Measurements from ENCODE around the gene MYOCD.

Gene MYOCD

DNA sequence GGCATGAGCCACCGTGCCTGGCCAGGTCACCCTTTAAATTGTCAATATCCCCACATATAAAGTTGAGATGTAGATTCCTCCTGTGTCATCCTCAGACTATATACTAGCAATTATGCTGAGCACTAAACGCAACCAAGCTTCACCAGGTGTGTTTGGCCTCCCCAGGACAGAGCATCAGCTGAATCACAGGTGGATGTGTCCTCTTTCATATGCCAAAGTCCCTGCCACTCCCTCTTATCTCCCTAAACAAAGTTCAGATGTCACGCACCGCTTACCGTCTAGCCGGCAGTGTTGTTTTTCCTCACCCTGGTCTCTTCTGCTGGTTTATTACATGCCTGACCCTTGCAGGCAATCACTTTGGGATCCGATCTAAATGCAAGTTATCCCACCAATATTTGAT is 79.8 kb downstream of the MYOCD start:
- DNase-seq (ENCODE audit: low read depth in 1 of 2, low spot score in 1 of 2) = no peak

DNA sequence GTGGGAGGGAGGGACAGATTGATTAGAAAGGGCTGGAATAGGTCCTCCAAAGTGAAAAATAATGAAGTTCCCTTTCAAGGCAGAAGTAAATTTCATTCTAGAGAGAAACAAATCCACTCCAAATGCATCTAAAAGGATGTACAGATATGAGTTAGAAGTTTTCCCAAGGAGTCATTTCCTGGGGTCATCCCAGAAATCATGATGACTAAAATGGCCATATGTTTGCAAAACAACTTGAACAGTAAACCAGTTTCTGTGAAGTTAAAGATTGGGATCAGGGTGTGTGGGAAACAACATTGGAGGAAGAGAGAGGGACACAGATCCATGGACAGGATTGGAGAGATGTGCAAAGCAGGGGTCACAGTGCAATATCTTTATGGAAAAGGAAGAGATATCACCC is 91.1 kb downstream of the MYOCD start:
- DNase-seq (ENCODE audit: low read depth in 1 of 2, low spot score in 1 of 2) = no peak

DNA sequence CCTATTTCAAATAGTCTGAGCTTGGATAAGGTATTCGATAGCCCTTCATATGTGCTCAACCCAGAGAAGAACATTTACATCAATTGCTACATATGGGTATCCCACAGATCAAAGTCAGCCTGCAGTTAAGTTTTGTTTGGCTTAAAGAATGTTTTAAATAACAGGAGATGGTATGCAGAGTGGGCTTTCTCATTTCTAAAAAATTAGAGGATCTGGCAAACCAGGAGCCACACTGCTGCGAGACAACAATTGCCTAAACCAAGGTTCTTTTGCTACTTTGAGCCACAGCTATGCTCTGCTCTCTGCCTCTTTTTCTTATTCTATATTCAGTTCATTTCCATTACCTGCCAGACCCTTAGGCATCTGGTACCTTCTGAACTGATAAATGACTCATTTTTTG is 93.4 kb downstream of the MYOCD start:
- DNase-seq (ENCODE audit: low read depth in 1 of 2, low spot score in 1 of 2) = no peak

DNA sequence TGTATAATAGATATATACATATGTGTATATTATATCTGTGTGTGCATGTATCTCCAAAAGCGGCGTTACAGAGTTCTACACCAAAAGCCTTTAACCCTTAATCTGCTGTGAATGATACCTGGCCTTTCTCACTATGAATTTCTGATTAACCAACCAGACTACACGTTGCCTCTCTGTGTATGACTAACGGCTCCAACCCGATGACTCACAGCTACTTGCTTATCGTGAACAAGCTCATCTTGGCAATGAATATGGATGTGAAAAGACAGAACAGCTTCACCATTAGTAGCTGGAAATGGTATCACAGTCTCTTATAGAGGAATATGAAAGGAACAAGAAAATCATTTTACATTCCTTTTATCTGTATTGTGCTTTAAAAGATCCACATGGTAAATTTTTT is 99.9 kb downstream of the MYOCD start:
- DNase-seq (ENCODE audit: low read depth in 1 of 2, low spot score in 1 of 2) = no peak

DNA sequence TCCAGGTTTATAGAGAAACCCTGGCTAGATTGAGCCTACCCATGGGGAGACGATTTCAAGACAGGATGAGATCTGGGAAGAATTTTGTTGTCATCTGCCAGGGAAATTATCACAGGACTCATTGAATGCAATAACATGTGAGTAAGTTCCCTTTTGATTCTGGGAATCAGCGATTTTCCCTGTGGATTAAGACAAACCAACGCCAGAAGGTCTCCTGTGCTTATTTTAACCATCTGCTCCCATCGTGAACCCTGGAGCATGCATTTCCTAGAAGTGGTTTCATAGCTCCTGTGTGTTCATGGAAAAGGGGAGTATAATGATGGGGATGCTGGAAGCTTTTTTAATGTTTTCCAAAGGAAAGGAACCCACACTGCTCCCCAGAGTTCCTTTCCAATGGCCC is 102.6 kb downstream of the MYOCD start:
- DNase-seq (ENCODE audit: low read depth in 1 of 2, low spot score in 1 of 2) = no peak

DNA sequence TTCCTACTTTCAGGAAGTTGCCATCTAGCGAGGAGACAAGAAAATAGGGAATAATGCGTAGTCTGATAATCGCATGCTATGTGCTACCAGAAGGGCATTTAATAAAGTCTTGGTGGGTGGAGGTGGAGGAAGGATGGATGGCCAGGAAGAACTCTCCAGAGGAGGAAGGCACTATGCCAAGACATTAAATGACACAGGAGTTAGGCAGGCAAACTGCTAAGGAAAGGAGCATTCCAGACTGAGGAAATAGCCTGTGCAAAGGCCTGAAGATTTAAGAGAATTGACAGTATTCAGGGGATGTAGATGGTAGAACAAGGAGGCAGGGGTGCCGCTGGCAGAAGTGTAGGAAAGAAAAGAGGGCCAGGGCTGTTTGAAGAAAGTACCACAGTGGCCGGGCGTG is 104.3 kb downstream of the MYOCD start:
- DNase-seq (ENCODE audit: low read depth in 1 of 2, low spot score in 1 of 2) = no peak

DNA sequence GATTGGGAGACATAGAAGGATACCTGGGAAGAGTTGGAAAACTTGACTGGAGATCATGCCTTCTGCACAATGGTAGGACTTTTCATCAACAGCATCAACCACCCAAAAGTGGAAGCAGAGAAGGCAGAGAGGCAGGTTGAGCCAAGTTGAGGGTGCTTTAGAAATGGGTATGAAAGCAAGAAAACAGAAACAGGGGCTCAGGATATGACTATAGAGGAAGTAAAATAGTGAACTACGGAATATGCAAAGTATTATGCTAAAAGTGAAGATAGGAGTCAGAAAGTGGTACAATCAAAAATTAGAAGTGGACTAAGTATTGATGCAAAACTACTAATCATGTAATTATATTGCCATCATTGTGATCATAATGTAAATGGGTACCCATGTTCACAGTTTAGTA is 107.5 kb downstream of the MYOCD start:
- no peak for DNase-seq (ENCODE audit: low read depth in 1 of 2, low spot score in 1 of 2)

DNA sequence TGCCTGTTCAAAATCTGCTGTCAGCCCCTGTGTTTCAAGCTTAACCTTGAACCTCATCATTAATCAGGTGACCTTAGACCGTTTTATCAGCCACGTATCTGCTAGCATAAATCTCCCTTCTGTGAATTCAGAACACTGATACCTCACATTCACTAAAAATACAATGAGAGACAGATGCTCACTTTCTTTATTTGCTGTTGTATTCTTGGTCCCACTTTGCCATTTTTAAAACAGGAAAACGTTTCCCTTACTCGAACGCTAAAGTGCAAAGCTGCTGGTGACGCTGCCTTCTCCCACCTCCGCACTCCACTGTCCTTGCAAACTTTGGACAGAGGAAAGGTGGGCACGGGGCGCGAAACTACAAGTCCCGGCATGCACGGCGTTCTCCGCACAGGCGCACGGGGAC is 123.4 kb downstream of the MYOCD start:
- no peak for DNase-seq (ENCODE audit: low read depth in 1 of 2, low spot score in 1 of 2)

DNA sequence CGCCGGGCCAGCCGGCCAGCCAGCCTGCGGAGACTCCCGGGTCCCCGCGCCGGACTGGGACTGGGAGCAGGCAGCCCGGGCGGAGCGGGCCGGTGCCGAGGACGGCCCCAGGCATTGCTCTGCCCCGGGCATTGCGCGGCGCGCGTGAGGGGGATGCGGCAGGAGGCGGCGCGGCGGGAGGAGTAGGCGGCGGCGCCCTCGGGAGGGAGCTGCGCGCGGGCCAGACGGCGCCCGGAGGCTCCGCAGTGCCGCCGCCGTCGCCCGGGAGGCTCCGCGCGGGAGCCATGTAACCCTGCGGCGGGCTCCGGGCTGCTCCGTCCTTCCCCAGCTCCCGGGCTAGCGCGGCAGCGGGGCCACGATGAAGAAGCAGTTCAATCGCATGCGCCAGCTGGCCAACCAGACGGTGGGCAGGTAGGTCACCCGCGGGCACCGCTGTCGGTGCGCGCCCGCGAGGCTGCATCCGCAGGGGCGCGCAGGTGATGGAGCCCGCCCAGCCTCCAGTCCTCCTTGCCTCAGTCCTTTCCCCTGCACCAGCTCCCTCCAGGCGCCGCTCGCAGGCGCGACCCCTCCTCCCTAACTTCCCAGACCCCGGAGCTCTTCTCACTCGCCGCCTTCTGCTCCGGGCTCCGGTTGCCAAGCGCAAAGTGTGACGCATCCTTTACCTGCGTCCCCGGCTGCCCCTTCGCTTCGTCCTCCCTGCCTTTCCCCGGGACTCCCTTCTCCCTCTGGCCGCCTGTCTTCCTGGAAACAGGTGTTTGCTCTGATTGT is 124.0 kb downstream of the MYOCD start, which contains the start of gene ARHGAP44:
TSS of gene ARHGAP44 (plus strand) at position 18 of the 768 bp plus-strand sequence. CDS start at position 359, 341 bp downstream.
- no peak for DNase-seq (ENCODE audit: low read depth in 1 of 2, low spot score in 1 of 2)

DNA sequence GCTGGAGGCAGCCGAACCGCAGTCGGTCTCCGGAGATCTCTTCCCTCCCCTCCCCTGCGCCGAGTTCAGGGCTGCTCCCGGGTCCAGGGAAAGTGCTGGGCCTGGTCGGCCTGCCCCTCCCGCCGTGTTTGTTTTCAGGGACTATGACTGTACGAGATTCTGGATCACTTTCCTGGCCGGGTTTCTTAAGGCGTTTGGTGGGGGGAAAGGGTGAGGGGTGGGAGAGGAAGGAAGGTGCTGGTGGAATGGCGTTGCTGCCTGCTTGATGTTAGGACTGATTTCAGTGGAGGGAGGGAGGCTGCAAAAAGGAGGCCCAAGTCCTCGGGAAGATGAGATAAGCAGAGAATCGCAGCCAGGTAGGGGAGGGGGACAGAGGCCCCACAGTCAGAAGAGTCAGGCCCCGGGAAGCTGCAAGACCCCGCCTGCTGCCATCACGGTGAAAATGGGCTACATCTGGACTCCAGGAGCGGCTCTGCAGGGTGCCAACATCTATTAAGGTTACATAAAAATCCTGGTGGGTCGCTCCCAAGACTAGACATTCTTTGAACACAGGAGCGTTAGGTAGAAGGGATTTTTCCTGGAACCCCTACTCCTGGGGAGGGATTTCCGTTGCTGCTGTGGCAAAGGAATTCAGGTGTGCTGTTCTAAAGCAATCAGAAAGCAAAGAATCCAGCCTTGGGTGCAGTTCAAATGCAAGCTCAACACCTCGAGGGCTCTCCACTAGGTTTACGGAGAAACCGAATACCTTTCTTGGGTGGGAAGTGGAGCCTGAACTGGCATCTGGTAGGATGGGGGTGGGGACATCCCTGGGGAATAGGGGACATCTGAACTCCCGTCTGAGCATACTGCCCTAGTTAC is 124.8 kb downstream of the MYOCD start:
- DNase-seq (ENCODE audit: low read depth in 1 of 2, low spot score in 1 of 2) = no peak

DNA sequence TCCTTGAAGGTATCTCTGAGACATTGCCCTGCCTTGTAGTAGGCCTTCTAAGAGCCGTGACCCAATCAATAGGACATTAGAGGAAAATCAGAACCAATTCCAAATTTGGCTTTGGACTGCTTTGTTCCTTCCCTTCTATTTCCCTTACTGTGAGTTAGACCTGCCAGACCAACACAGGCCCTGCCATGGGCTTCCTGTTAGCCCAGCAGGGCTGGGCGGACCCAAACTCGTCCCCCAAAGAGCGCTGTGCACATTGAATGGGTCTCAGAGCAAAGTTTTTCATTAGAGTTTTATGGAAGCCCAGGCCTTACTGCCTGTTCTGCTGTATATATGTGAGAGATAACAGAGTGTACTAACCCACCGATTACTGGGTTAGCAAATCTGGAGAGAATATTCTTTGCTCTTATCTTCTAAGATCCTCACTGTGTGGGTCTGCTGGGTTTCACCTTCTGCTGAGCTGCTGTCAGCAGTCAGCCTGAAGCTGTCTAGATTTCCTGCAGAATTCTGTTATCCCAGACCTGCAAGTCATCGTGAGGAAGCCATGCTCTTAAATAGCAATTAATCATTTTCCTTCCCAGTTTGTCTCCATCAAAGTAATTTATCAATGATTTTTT is 129.3 kb downstream of the MYOCD start:
- no peak for DNase-seq (ENCODE audit: low read depth in 1 of 2, low spot score in 1 of 2)

DNA sequence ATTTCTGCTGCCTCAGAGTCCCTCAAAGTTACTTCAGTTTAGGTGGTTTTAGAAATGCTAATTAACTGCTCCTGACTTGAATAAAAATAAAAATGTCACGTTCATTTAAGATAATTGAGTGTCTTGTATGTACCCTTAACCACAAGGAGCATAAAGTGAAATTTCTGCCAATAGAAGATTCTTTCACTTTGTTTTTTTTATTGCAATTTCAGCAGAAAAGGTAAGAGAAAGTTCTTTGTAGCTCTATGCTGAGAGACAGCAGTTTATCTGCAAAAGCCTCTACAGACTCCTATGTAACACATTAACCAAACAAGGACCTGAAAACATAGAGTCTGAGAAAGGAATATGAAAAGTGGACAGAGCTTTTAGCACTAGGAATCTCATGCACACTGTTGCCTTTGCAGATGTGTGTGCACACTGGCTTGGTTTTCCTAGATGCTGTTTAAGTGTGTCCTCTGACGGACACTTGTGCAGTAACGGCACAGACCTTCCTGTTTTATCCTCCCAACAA is 135.2 kb downstream of the MYOCD start:
- no peak for DNase-seq (ENCODE audit: low read depth in 1 of 2, low spot score in 1 of 2)

DNA sequence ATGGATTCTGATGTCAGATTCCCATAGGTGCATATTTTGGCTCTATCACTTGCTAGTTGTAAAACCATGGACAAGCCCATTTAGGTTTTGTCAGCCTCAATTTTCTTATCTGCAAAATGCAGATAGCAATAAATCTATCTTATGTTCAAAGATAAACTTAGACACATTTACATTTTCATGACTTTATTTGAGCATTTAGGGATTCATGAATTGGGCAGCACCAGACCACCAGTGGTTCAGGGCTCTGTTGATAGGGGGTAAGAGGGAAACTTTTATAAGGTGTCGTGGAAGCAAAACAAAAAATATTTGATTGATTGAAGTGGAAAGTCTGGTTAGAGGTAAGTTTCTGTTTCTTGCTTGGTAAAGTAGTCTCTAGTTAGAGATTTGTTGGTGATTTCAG is 140.9 kb downstream of the MYOCD start:
- no peak for DNase-seq (ENCODE audit: low read depth in 1 of 2, low spot score in 1 of 2)

DNA sequence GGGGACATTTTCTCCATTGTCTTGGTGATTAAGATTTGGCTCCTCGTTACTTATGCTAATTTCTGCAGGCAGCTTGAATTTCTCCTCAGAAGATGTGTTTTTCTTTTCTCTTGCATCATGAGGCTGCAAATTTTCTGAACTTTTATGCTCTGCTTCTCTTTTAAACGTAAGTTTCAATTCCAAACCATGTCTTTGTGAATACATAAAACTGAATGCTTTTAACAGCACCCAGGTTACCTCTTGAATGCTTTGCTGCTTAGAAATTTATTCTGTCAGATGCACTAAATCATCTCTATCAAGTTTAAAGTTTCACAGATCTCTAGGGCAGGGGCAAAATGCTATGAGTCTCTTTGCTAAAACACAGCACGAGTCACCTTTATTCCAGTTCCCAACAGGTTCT is 143.0 kb downstream of the MYOCD start:
- no peak for DNase-seq (ENCODE audit: low read depth in 1 of 2, low spot score in 1 of 2)

DNA sequence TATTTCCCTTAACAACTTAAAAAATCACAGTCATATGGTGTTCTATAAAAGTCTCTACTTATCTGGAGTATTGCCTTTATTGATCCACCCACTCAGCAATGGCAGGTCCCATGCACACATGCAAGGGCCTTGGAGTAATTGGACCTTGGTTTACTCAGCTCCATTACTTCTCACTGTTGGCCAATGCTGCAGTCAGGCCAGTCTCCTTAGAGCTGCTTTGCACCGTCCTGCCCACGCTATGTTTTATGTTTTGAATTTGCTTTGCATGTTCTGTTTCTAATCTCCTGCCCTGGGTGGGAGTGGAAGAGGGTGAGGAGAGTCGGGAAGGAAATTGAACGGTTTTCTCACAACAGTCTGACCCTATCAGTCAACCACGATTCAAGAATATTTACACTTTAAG is 147.2 kb downstream of the MYOCD start:
- DNase-seq (ENCODE audit: low read depth in 1 of 2, low spot score in 1 of 2) = no peak

DNA sequence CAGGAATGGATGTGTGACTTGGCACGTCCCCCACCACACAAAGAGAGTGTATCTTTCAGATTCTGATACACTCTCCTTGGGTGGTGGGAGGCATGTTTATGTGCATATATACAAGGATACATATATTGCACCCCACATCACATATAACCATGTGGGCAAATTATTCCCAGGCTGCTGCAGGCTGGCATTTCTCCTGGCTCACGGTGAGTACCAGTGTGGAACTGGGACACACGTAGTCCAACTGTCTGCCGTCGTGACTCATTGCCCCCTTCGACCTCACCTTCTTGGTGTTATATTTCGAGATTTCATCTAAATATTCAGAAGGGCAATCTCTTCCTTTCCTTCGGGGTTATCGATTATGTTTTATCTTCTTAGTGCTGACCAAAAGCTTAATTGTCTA is 148.0 kb downstream of the MYOCD start:
- no peak for DNase-seq (ENCODE audit: low read depth in 1 of 2, low spot score in 1 of 2)

DNA sequence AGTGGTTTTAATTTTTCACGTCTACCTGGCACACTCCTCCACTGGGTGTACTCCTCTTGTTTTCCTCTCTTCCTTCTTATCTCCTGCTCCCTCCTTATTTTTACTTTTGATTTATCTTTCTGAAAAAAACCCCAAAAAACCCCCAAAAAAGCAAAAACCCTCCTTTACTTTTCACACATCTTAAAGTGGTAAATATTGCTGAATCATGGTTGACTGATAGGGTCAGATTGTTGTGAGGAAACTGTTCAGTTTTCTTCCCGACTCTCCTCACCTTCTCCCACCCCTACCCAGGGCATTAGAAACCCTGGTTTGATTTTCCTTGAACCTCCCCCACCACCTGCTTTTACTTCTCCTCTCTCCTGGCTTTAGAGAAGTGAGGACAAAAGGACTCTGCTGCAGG is 149.0 kb downstream of the MYOCD start:
- no peak for DNase-seq (ENCODE audit: low read depth in 1 of 2, low spot score in 1 of 2)

DNA sequence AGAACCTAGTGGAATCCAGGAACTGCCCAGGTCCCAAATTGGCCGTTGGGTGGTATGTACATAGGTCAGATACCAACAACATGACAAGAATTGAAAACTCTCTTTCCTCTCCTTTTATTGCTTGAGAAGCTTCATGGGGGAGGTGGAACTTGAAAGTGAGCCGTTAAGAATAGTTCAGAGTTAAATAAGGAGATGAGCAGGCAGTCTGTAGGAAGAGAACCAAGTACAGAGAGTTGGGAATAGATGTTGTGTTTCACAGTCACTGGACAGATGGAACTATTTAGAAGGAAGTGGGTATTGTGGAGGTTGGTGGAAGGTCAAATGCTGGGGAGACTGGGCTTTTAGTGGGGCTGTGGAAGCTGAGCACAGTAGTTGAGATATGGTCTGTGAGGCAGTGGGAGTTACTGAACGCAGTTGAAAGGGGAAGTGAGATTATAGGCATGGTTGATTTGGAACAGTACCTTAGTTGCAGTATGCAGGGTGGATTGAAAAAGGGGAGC is 150.0 kb downstream of the MYOCD start:
- no peak for DNase-seq (ENCODE audit: low read depth in 1 of 2, low spot score in 1 of 2)
